ENCODE data around the gene AIMP2. TPM values are rescaled to one million over a fixed set of nuclear protein-coding genes. Genes with fewer than 3 reads are reported as not detected.

Gene AIMP2
- total and polyA plus RNA-seq, 2 of the 8 experiments (the other 6 are each of a cell fraction or from before 2014, with no cell fraction given) = 85.6 to 99.0 TPM

GRCh38 chr7:6032641-6033040 is 23.6 kb downstream of the AIMP2 start:
- H3K4ac ChIP-seq (replicated peaks; ENCODE audit: insufficient read length, low read depth, low read length) = no peak overlapping the region
- H3K14ac ChIP-seq (ENCODE audit: insufficient read length) = no peak overlapping the region
- no peak overlapping the region for H3K4me3 ChIP-seq (ENCODE audit: extremely low read depth in 1 of 4, insufficient read depth in 2 of 4, low read depth in 3 of 4, low read length in 4 of 4)
- no peak overlapping the region for H3K27ac ChIP-seq (ENCODE audit: low read depth, low read length)
- no peaks in the 10 kb centered on the region for H3K9me3 ChIP-seq (ENCODE audit: insufficient read depth in 2 of 2, low read depth in 1 of 2, low read length in 1 of 2)
- H2BK5ac ChIP-seq (ENCODE audit: low read depth, low read length) = no peak overlapping the region
- no peaks in the 10 kb centered on the region for H3K27me3 ChIP-seq (replicated peaks in 1 of 4; ENCODE audit: control insufficient read depth in 3 of 4, extremely low read depth in 1 of 4, insufficient read depth in 3 of 4, low read length in 3 of 4)
- H3K79me2 ChIP-seq (ENCODE audit: control insufficient read depth in 1 of 2, insufficient read depth in 2 of 2, low read length in 2 of 2) = peaks cover 0 to 3% of the 10 kb centered on the region in 2 experiments; a peak in 2 of 4 replicates
- no peak overlapping the region for H4K5ac ChIP-seq (ENCODE audit: insufficient read length, low read depth, low read length)
- ChIA-PET CTCF (ENCODE audit: partially characterized antibody) (interaction anchor here (0.5 to 1.4 kb wide), 3 partner anchors 13 to 65 kb away, joined by 3 to 5 read pairs (median 4); no protein-coding TSS in a partner anchor), POLR2A (ENCODE audit: partially characterized antibody) (interaction anchor here (1.0 to 1.5 kb wide), 4 partner anchors 9 to 24 kb away, joined by 3 to 6 read pairs (median 4); partner anchors contain the start of genes AIMP2 and PMS2)
- H4K20me1 ChIP-seq (replicated peaks in 1 of 2; ENCODE audit: control insufficient read depth in 1 of 2, insufficient read depth in 2 of 2, low read length in 2 of 2) = peaks cover 2 to 8% of the 10 kb centered on the region in 2 experiments
- DNase-seq (ENCODE audit: low read depth in 1 of 2, low spot score in 2 of 2) (no peak), FAIRE-seq (no peak)
- no peaks in the 10 kb centered on the region for H3K23me2 ChIP-seq (ENCODE audit: low read depth, low read length)
- H4K8ac ChIP-seq (ENCODE audit: extremely low read depth, insufficient read depth, low read length) = peak overlapping the region; percentile 57; the same call in 1 of the 2 replicates
- peaks cover 16 to 71% (median 36%) of the 10 kb centered on the region in 4 experiments for H3K36me3 ChIP-seq (ENCODE audit: control insufficient read depth in 2 of 4, insufficient read depth in 4 of 4, low read length in 3 of 4)
- no peaks in the 10 kb centered on the region for H3K4me1 ChIP-seq (replicated peaks in 1 of 4; ENCODE audit: control insufficient read depth in 3 of 4, insufficient read depth in 4 of 4, low read length in 3 of 4)
- no peak overlapping the region for H2BK15ac ChIP-seq (ENCODE audit: low read length)
- H2BK120ac ChIP-seq (replicated peaks; ENCODE audit: low read depth, low read length) = no peak overlapping the region
- H2AK5ac ChIP-seq (ENCODE audit: low read depth, low read length) = no peak overlapping the region
- H3K79me1 ChIP-seq (ENCODE audit: low read depth, low read length) = peaks cover 7% of the 10 kb centered on the region; the same call in 1 of the 2 replicates
- no peak overlapping the region for H2AFZ ChIP-seq (ENCODE audit: low read length)
- TF ChIP-seq POU5F1 (IDR thresholded peaks at IDR 0.05; ENCODE audit: low read depth, low read length) (no peak), EGR1 (IDR thresholded peaks at IDR 0.05; ENCODE audit: borderline replicate concordance, low read depth, low read length) (no peak), PHF8 (conservative IDR thresholded peaks at IDR 0.05; ENCODE audit: low read depth, low read length) (no peak)
- H3K56ac ChIP-seq (replicated peaks; ENCODE audit: insufficient read length, low read depth, low read length) = no peak overlapping the region
- H3K9ac ChIP-seq (replicated peaks in 1 of 4; ENCODE audit: extremely low read depth in 1 of 4, low read depth in 3 of 4, low read length in 3 of 4) = no peak overlapping the region
- no peak overlapping the region for H3K18ac ChIP-seq (ENCODE audit: extremely low read depth, low read length)
- H2BK12ac ChIP-seq (ENCODE audit: low read depth, low read length) = no peak overlapping the region
- H3K23ac ChIP-seq (ENCODE audit: insufficient read length) = no peak overlapping the region
- H2BK20ac ChIP-seq (ENCODE audit: low read length) = no peak overlapping the region
- H4K91ac ChIP-seq (replicated peaks; ENCODE audit: insufficient read length, low read length) = no peak overlapping the region
- no peak overlapping the region for H3K4me2 ChIP-seq (ENCODE audit: insufficient read depth in 1 of 2, low read depth in 2 of 2, low read length in 2 of 2)
- 88% methylated on average over 7 of the region's 7 CpGs; no CpG with 5 or more reads in 1 of the 2 experiments for WGBS, 2 experiments (ENCODE audit: extremely low coverage in 1 of 2, insufficient coverage in 1 of 2, insufficient read length in 1 of 2, insufficient replicate concordance in 2 of 2, low coverage in 1 of 2, low lambda C conversion rate in 2 of 2, missing lambda C conversion rate in 1 of 2)

Data from H1 (cell line).